A549 (cell line): ENCODE data around the gene HNRNPA3. TPM values are rescaled to one million over a fixed set of nuclear protein-coding genes. Genes with fewer than 3 reads are reported as not detected.
A peak's percentile ranks its signal among the peaks of the same experiment; 100 is the strongest.

Source experiments
- ATAC-seq, 2 experiments: fragments of 200-7000 bp in 1 of 2; fragments of >200 bp in 1 of 2; cut with Nextera tagmentation in 1 of 2; cut with Tn5 transposase in 1 of 2; 3 replicates each; pipeline versions ENCODE4 v1.8.0 to v1.9.1; 2018 to 2020; ENCODE audit warnings: mild to moderate bottlenecking in 1 of 2, moderate library complexity in 1 of 2
- CTCF ChIA-PET: fragments of 300-600 bp; sonication (Branson Sonifier 250); formaldehyde crosslinking; extraction: SDS; loops from one replicate; lab custom pipeline; 2021; ENCODE audit warnings: antibody characterized with exemption, inconsistent platforms; lab: Yijun Ruan, JAX
- POLR2A ChIA-PET: fragments of 350-600 bp; formaldehyde crosslinking; extraction: SDS; loops from one replicate; lab custom pipeline; 2021; ENCODE audit warnings: antibody characterized with exemption, inconsistent platforms; lab: Yijun Ruan, JAX
- DNase-seq, 2 experiments: peaks; one replicate each; pipeline versions ENCODE4 v3.0.0 to v3.0.0-alpha.2; 2011 to 2016; ENCODE audit warnings: low read depth in 1 of 2, low spot score in 1 of 2
- FAIRE-seq: peaks from 2 replicates; lab custom pipeline; 2011; peaks lifted over from hg19 to GRCh38; lab: Jason Lieb, UNC
- H3K27ac ChIP-seq, 2 experiments: fragments of >200 bp; sonication (Bioruptor Twin); formaldehyde crosslinking; 3 replicates each; pipeline ENCODE4 v1.5.1; 2016 to 2017
- H3K4me1 ChIP-seq: fragments of >200 bp; sonication (Bioruptor Twin); formaldehyde crosslinking; 3 replicates; pipeline ENCODE4 v1.6.1; 2016
- H3K4me2 ChIP-seq: fragments of >200 bp; sonication (Bioruptor Twin); formaldehyde crosslinking; 3 replicates; pipeline ENCODE4 v1.6.1; 2016
- H3K4me3 ChIP-seq: fragments of >200 bp; sonication (Bioruptor Twin); formaldehyde crosslinking; 3 replicates; pipeline ENCODE4 v1.5.1; 2016
- H3K9me3 ChIP-seq: fragments of >200 bp; sonication (Bioruptor Twin); formaldehyde crosslinking; 3 replicates; pipeline ENCODE4 v1.6.1; 2016
- BHLHE40 ChIP-seq: IDR thresholded peaks from 2 replicates; pipeline ENCODE4 v1.6.1; 2012; ENCODE audit warnings: low read depth, low read length, inconsistent platforms
- CHD2 ChIP-seq: fragments of 150-350 bp; IDR thresholded peaks from 2 replicates; pipeline ENCODE4 v1.6.1; 2014; ENCODE audit warnings: low read length; ENCODE audit not compliant: partially characterized antibody
- ESRRA ChIP-seq: fragments of 150-350 bp; IDR thresholded peaks from 2 replicates; pipeline ENCODE4 v1.6.1; 2014; ENCODE audit warnings: mild to moderate bottlenecking, low read length, borderline replicate concordance
- FOSB ChIP-seq: fragments of 250-450 bp; sonication (Bioruptor Pico); IDR thresholded peaks from 2 replicates; pipeline ENCODE4 v1.5.0; 2020; ENCODE audit warnings: mild to moderate bottlenecking, moderate library complexity
- FOSL2 ChIP-seq, 2 experiments: fragments of 450-650 bp in 1 of 2; fragments of >200 bp in 1 of 2; sonication (Bioruptor Twin) in 1 of 2; formaldehyde crosslinking; IDR thresholded peaks; 2 replicates each; pipeline versions ENCODE4 v1.5.0 to v1.6.1; 2016 to 2020; ENCODE audit warnings: mild to moderate bottlenecking in 1 of 2, moderate library complexity in 1 of 2
- HDAC2 ChIP-seq: fragments of 200-600 bp; sonication (generic); IDR thresholded peaks from 2 replicates; pipeline ENCODE4 v1.6.1; 2016
- HES2 ChIP-seq: fragments of >200 bp; sonication (Bioruptor Twin); formaldehyde crosslinking; IDR thresholded peaks from 2 replicates; pipeline ENCODE4 v1.6.1; 2016
- HMGXB4 ChIP-seq: fragments of 250-450 bp; sonication (Bioruptor Pico); IDR thresholded peaks from 2 replicates; pipeline ENCODE4 v1.5.0; 2021; ENCODE audit warnings: mild to moderate bottlenecking, moderate library complexity, borderline replicate concordance
- HOXB13 ChIP-seq: fragments of 250-450 bp; sonication (Bioruptor Pico); IDR thresholded peaks from 2 replicates; pipeline ENCODE4 v1.5.0; 2020; ENCODE audit warnings: low read depth, mild to moderate bottlenecking, moderate library complexity
- JUNB ChIP-seq: fragments of >200 bp; sonication (Bioruptor Twin); formaldehyde crosslinking; IDR thresholded peaks from 2 replicates; pipeline ENCODE4 v1.6.1; 2016
- KDM5A ChIP-seq: fragments of 200-600 bp; sonication (generic); IDR thresholded peaks from 2 replicates; pipeline ENCODE4 v1.6.1; 2016; ENCODE audit warnings: antibody characterized with exemption, mild to moderate bottlenecking
- MAZ ChIP-seq: fragments of 150-350 bp; IDR thresholded peaks from 2 replicates; pipeline ENCODE4 v1.6.1; 2014; ENCODE audit warnings: antibody characterized with exemption, low read depth, low read length, borderline replicate concordance
- MYC ChIP-seq: IDR thresholded peaks from 2 replicates; pipeline ENCODE4 v1.6.1; 2012; ENCODE audit warnings: mild to moderate bottlenecking, inconsistent platforms, low read length, improper control_type of control experiment, borderline replicate concordance
- NPAS2 ChIP-seq: fragments of 250-450 bp; sonication (Bioruptor Pico); IDR thresholded peaks from 2 replicates; pipeline ENCODE4 v1.8.0; 2022; ENCODE audit warnings: mild to moderate bottlenecking, moderate library complexity, borderline replicate concordance
- RAD21 ChIP-seq, 2 experiments: fragments of >200 bp in 1 of 2; sonication (Bioruptor Twin) in 1 of 2; formaldehyde crosslinking in 1 of 2; IDR thresholded peaks in 1 of 2; conservative IDR thresholded peaks in 1 of 2; 2 replicates in 1 of 2; 3 replicates in 1 of 2; pipeline ENCODE4 v1.6.1; 2012 to 2018; ENCODE audit warnings: inconsistent platforms in 1 of 2
- RFX5 ChIP-seq: fragments of 450-650 bp; IDR thresholded peaks from 2 replicates; pipeline ENCODE4 v1.7.1; 2014; ENCODE audit warnings: antibody characterized with exemption, mild to moderate bottlenecking, moderate library complexity
- TFCP2L1 ChIP-seq: fragments of 250-450 bp; sonication (Bioruptor Pico); IDR thresholded peaks from 2 replicates; pipeline ENCODE4 v1.5.0; 2021; ENCODE audit warnings: mild to moderate bottlenecking
- WGBS: methylation state at CpG from one replicate; pipeline ENCODE4 v1.1.6; 2017; ENCODE audit errors: missing lambda C conversion rate; 5-methylcytosine and 5-hydroxymethylcytosine counted together
- polyA plus RNA-seq, 4 experiments: library from polyadenylated mRNA; depleted of rRNA in 3 of 4; stranded (reverse); fragments of >200 nt; fragmentation: RNase III in 1 of 4; extraction: RNeasy Plus Mini Kit Qiagen cat#74134 plus additional on column Dnase treatment in 1 of 4; gene quantifications; 2 replicates in 3 of 4; 3 replicates in 1 of 4; pipeline ENCODE4 v1.2.3, GENCODE V29; 2011 to 2017
- TF ChIP-seq, protein P1 (sequence below): IDR thresholded peaks from 2 replicates; pipeline ENCODE4 v1.6.1; 2012; ENCODE audit warnings: low read depth, borderline replicate concordance
- TF ChIP-seq, protein P2 (sequence below): fragments of >200 bp; sonication (Bioruptor Twin); formaldehyde crosslinking; IDR thresholded peaks from 3 replicates; pipeline ENCODE4 v1.6.1; 2016

Gene HNRNPA3
- polyA plus RNA-seq, 2 of the 4 experiments (the other 2 are of a cell fraction), result 357 to 755 TPM

DNA sequence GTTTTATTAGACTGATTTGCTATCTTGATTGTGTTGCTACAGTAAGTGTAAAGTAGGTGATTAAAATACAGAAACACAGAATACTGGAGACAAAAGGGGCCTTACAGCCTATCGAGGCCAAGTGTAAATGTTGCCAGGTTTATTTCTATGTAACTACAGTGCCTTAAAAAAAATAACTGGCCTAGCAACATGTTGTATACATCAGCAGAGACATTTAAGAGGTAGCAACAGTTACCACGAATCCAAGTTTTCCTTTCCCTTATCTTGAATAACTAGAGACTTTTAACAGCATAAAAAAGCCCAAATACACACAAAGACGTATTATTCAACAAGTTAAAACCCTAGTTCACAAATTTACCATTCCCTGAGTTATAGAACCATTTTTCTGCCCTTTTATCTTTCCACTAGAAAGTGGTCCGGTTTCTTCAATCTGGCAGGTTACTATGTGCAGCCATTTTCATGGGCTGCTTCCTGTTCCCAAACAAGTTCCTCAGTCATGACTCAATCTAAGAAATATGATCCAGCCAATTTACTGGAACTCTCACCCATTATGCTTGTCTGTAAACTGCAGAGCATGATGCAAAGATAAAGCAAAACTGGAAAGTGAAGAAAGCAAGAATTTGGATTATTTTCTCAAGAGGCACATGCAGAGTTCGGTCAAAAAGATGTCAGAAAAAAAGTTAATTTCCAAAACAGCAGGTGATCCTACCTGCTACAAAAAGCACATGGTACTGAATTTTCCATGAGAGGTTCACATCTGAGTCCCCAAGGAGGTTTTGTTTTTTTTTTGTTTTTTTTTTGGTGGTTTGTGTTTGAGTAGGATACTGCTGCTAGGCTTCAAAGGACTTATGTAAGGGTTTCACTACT, 29.8 kb downstream of the HNRNPA3 start (continued):
- TF ChIP-seq TFCP2L1 (CRISPR knock-in tag) (no peak), BHLHE40 (no peak), HMGXB4 (no peak), FOSL2 (IDR thresholded peaks at IDR 0.05) (peak; percentile 64), FOSL2 (CRISPR knock-in tag; IDR thresholded peaks at IDR 0.05) (peak; percentile 81)
- TF ChIP-seq, all 56 proteins: peak for 7

DNA sequence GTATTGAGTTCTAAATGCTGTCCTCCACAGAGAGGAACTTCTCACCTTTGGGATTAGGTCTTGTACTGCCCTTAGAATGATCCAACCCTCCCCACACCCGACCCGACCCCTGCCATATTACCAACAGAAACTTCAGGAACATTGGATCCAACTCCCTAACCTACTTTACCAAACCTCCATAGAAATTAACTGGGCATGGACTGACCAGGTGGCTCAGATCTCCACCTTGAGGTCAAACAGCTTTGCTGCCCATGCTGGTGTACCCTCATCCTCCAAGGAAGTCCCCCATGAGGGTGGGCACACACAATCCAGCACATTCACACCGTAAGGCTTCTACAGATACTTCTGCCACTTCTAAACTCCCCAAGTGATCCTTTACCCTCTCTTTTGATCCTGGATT, 30.5 kb downstream of the HNRNPA3 start:
- DNase-seq (no peak), FAIRE-seq (no peak)
- peaks cover 98% of the 10 kb centered on the region for H3K4me1 ChIP-seq
- TF ChIP-seq HES2 (no peak), HOXB13 (no peak), MYC (no peak)
- TF ChIP-seq, all 56 proteins: peak for 0
- peak in 1 of 2 experiments; percentile 1; a peak in 2 of 6 replicates for ATAC-seq
- WGBS, result 41% methylated on average over 3 of the region's 3 CpGs
- Histone ChIP-seq H3K4me3 (peak overlapping the region; percentile 16; the same call in 1 of the 3 replicates), H3K9me3 (no peaks in the 10 kb centered on the region), H3K27ac (peak overlapping the region; percentile 86 to 92), H3K4me2 (peak overlapping the region; percentile 87)
- ChIA-PET POLR2A (interaction anchor here (3.9 kb wide), 1 partner anchor 21 kb away, joined by 25 read pairs; the partner anchor contains the start of gene NFE2L2), CTCF (interaction anchor here (1.2 to 1.5 kb wide), 3 partner anchors 20 to 78 kb away, joined by 5 read pairs; no protein-coding TSS in a partner anchor)

- FAIRE-seq (no peak), DNase-seq (peak in 1 of 2 experiments; percentile 58), ATAC-seq (no peak)
- Histone ChIP-seq H3K9me3 (no peaks in the 10 kb centered on the region), H3K27ac (peak overlapping the region; percentile 86 to 92), H3K4me3 (peak overlapping the region; percentile 16; the same call in 2 of the 3 replicates), H3K4me2 (peak overlapping the region; percentile 87), H3K4me1 (peaks cover 98% of the 10 kb centered on the region)
- ChIA-PET CTCF (interaction anchor here (0.7 to 1.5 kb wide), 4 partner anchors 20 to 79 kb away, joined by 5 to 7 read pairs (median 5); no protein-coding TSS in a partner anchor), POLR2A (interaction anchor here (3.9 kb wide), 1 partner anchor 21 kb away, joined by 25 read pairs; the partner anchor contains the start of gene NFE2L2)
- no peak for TF ChIP-seq HMGXB4
- no peak for TF ChIP-seq FOSL2 (IDR thresholded peaks at IDR 0.05)
- peak; percentile 35; the same call in 1 of the 2 replicates for TF ChIP-seq FOSL2 (CRISPR knock-in tag; IDR thresholded peaks at IDR 0.05)
- TF ChIP-seq JUNB, result 0 out of 2 replicates have a peak, but pooled peaks have one; percentile 12
- TF ChIP-seq, protein P1, sequence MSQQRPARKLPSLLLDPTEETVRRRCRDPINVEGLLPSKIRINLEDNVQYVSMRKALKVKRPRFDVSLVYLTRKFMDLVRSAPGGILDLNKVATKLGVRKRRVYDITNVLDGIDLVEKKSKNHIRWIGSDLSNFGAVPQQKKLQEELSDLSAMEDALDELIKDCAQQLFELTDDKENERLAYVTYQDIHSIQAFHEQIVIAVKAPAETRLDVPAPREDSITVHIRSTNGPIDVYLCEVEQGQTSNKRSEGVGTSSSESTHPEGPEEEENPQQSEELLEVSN, result no peak
Measured at GRCh38 chr2:177243476-177243875, 30.9 kb downstream of the HNRNPA3 start.

GRCh38 chr2:177244244-177244771, 31.7 kb downstream of the HNRNPA3 start:
- CTCF ChIA-PET, result interaction anchor here (0.7 to 2.5 kb wide), 7 partner anchors 10 to 79 kb away, joined by 4 to 11 read pairs (median 7); partner anchors contain the start of gene NFE2L2
- Histone ChIP-seq H3K4me1 (peaks cover 98% of the 10 kb centered on the region), H3K4me2 (peak overlapping the region; percentile 87), H3K4me3 (no peak overlapping the region), H3K9me3 (no peaks in the 10 kb centered on the region), H3K27ac (peak overlapping the region; percentile 86 to 92)
- ATAC-seq, result no peak
- POLR2A ChIA-PET, result interaction anchor here (1.0 to 3.9 kb wide), 3 partner anchors 11 to 20 kb away, joined by 3 to 25 read pairs (median 3); partner anchors contain the start of gene NFE2L2
- FAIRE-seq, result no peak
- DNase-seq, result no peak
- 88% methylated on average over 6 of the region's 6 CpGs for WGBS
- TF ChIP-seq MAZ (no peak), RAD21 (conservative IDR thresholded peaks at IDR 0.05 in 1 of 2, IDR thresholded peaks at IDR 0.05 in 1 of 2) (no peak), TFCP2L1 (CRISPR knock-in tag) (no peak), KDM5A (no peak), HES2 (no peak), ESRRA (no peak), HDAC2 (no peak), FOSB (no peak), RFX5 (no peak), CHD2 (no peak), NPAS2 (CRISPR knock-in tag) (no peak)
- TF ChIP-seq, protein P1, result no peak
- TF ChIP-seq, protein P2, sequence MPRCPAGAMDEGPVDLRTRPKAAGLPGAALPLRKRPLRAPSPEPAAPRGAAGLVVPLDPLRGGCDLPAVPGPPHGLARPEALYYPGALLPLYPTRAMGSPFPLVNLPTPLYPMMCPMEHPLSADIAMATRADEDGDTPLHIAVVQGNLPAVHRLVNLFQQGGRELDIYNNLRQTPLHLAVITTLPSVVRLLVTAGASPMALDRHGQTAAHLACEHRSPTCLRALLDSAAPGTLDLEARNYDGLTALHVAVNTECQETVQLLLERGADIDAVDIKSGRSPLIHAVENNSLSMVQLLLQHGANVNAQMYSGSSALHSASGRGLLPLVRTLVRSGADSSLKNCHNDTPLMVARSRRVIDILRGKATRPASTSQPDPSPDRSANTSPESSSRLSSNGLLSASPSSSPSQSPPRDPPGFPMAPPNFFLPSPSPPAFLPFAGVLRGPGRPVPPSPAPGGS, result no peak
